Activated CD8-positive, alpha-beta memory T cell treated with anti-CD3 and anti-CD28 coated beads for 36 hours (primary cell): ENCODE results near the gene VWA1. TPM values are rescaled to one million over a fixed set of nuclear protein-coding genes. Genes with fewer than 3 reads are reported as not detected.

Source experiments
- CTCF ChIA-PET: fragments of 350-600 bp; sonication (Branson Sonifier 250); formaldehyde crosslinking; loops from one replicate; lab custom pipeline; 2021; ENCODE audit warnings: antibody characterized with exemption; lab: Charles Lee
- POLR2A ChIA-PET: fragments of 350-600 bp; sonication (Branson Sonifier 250); formaldehyde crosslinking; loops from one replicate; lab custom pipeline; 2021; ENCODE audit warnings: antibody characterized with exemption; lab: Charles Lee
- total RNA-seq, 2 experiments: library from RNA; stranded (reverse); gene quantifications; one replicate each; pipeline ENCODE4 v1.2.3, GENCODE V29; 2021

Gene VWA1
- total RNA-seq, 2 experiments from 2014 or later: 0.89 to 1.2 TPM

DNA sequence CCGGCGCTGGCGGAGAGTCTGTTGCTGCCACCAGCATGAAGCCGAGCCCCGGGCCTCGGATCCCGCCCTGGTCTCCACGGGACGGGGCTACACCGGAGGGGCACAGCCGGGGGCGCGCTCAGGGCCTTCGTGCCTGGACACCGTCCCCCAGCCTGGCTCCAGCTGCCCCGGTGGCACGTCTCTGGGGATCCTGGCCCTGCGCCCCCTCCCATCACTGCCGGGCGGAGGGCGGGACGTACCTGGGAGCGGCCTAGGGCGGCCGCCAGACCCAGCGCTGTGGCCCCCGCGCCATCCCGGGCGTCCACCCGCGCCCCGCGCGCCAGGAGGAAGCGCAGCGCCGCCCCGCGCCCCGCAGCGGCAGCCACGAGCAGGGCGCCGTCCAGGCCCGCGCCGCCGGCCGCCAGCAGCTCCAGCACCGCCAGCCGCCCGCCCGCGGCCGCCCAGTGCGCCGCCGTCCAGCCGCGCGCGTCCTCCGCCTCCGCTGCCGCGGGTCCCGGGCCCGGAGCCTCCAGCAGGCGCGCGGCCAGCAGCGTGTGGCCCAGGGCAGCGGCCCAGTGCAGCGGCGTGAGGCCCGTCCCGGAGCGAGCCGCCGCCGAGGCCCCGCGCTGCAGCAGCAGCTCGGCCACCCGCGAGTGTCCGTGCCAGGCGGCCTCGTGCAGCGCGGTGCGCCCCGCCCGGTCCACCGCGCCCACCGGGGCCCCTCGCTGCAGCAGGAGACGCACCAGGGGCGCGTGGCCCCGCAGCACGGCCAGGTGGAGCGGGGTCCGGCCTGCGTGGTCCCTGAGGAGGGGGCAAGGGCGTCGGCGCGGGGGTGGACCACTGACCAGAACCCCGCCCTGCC, 15.5 kb upstream of the VWA1 start:
- CTCF ChIA-PET: no interaction called here
- POLR2A ChIA-PET: no interaction called here

GRCh38 chr1:1420654-1421141, 14.8 kb upstream of the VWA1 start:
- CTCF ChIA-PET: no interaction called here
- POLR2A ChIA-PET: no interaction called here

GRCh38 chr1:1421147-1421906, 14.2 kb upstream of the VWA1 start, which contains the start of gene ANKRD65:
TSS of gene ANKRD65 (minus strand) at chr1:1421276. CDS start at chr1:1421005, 271 bp downstream.
- POLR2A ChIA-PET: no interaction called here
- CTCF ChIA-PET: no interaction called here

DNA sequence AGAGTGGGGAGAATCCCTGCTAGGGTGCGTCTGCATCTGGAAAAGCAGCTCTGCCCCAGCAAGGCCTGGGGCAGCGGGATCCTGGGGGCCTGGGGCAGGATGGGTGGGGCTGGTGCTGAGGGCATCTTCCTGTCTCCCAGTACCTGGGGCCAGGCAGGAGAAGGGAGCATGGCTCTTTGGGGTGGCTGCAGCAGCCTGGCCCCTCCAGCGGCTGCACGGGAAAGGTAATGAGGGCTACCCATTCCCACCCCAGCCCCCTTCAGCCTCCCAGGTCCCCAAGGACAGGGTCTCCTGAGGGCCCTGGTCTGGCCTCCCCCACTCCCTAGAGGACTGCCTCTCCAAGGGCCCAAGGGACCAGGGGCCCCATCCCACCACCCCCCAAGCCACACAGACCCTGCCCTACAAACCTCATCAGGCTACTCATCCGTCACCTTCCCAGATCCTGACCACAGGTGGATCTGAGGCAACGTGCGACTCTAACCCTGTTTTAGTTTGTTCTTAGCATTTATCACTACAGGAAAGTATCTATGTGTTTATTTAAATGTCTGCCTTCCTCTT, 13.5 kb upstream of the VWA1 start:
- CTCF ChIA-PET: no interaction called here
- POLR2A ChIA-PET: no interaction called here

DNA sequence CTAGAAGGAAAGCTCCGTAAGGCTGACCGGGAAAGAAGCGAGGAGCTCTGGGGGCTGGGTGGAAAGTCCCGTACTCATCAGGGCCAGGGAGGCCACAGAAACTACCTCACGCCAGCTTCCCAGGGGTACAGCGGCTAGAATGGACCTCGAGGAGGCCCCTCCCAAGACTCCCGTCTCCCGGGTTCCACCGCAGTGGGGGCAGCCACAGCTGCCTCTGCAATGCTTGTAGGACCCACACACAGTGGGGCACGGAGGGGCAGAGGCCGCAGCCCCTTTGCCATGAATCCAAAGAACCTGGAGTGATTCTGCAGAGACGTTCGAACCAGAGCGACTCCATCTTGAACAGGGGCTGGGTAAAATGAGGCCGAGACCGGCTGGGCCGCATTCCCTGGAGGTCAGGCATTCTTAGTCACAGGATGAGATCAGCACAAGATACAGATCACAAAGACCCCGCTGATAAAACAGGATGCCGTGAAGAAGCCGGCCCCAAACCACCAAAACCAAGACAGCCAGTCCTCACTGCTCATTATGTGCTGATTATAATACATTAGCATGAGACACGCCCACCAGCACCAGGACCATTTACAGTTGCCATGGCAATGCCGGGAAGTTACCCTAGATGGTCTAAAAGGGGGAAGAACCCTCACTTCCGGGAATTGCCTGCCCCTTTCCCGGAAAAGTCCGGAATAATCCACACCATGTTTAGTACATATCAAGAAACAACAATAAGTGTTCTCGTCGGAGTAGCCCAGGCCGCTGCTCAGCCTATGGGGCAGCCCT, 12.8 kb upstream of the VWA1 start:
- ChIA-PET CTCF (no interaction called here), POLR2A (no interaction called here)

- ChIA-PET POLR2A (no interaction called here), CTCF (no interaction called here)
These were observed 12.3 kb upstream of the VWA1 start for GRCh38 chr1:1423245-1423597.

DNA sequence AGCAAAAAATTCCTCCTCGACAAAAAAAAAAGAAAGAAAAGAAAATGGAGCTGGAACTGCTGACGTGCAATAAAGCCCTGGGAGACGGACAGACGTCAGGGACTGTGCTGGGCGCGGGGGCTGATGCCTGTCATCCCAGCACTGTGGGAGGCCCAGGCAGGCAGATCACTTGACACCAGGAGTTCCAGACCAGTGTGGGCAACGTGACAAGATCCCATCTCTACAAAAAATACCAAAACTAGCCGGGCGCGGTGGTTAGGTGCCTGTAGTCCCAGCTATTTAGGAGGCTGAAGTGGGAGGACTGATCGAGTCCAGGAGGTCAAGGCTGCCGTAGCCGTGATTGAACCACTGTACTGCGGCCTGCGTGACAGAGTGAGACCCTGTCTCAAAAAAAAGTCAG, 10.8 kb upstream of the VWA1 start:
- CTCF ChIA-PET: interaction anchor here (0.7 kb wide), 1 partner anchor 484 kb away, joined by 3 read pairs; no protein-coding TSS in a partner anchor
- POLR2A ChIA-PET: no interaction called here

DNA sequence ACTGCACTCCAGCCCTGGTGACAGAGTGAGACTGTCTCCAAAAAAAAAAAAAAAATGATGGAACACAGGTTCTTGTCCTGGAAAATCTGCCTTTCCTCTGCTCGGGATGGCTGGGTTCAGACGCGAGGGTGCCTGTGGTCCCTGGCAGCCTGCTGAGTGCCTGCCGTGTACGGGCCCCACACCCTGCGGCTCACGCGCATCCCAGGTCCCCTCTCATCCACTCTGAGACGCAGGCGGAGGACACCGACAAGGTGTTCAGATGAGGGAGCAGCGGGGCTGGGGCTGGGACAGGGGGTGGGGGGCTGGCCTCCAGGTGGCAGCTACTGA, 10.1 kb upstream of the VWA1 start:
- POLR2A ChIA-PET: no interaction called here

DNA sequence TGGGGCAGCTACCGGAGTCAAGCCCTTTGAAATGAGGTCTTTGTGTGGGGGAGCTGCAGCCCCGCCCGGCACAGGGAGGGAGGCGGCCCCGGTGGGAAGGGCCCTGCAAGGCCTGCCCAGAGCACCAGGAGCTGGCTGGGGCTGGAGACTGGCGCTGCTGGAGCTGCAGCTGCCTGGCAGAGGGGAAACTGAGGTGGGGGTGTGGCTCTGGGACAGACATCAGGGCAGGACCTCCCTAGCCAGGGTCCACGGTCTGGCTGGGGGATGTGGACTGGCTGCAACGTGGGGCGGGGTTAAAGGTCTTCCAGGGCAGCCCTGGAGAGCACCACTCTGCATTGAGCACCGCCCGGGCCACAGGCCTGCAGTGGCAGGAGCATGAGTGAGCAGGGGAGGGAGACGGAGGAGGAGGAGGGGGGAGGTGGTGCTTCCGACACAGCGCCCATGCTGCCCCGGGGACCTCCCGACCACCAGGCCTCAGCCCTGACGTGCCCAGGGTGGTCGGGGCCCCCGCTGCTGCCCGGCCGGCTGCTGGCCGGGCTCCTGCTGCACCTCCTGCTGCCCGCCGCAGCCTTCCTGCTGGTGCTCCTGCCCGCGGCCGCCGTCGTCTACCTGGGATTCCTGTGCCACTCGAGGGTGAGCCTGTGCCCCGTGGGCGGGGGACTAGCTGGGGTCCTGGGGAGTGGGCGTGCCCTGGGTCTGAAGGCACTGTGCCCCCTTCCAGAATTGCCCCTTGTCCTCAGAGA, 9.6 kb upstream of the VWA1 start:
- ChIA-PET POLR2A (no interaction called here), CTCF (no interaction called here)

More for the DNA sequence above, 10.1 kb upstream of the VWA1 start:
- CTCF ChIA-PET: interaction anchor here (0.7 kb wide), 1 partner anchor 484 kb away, joined by 3 read pairs; no protein-coding TSS in a partner anchor

- CTCF ChIA-PET: no interaction called here
- POLR2A ChIA-PET: no interaction called here
These were observed 8.9 kb upstream of the VWA1 start for GRCh38 chr1:1426496-1427105.

DNA sequence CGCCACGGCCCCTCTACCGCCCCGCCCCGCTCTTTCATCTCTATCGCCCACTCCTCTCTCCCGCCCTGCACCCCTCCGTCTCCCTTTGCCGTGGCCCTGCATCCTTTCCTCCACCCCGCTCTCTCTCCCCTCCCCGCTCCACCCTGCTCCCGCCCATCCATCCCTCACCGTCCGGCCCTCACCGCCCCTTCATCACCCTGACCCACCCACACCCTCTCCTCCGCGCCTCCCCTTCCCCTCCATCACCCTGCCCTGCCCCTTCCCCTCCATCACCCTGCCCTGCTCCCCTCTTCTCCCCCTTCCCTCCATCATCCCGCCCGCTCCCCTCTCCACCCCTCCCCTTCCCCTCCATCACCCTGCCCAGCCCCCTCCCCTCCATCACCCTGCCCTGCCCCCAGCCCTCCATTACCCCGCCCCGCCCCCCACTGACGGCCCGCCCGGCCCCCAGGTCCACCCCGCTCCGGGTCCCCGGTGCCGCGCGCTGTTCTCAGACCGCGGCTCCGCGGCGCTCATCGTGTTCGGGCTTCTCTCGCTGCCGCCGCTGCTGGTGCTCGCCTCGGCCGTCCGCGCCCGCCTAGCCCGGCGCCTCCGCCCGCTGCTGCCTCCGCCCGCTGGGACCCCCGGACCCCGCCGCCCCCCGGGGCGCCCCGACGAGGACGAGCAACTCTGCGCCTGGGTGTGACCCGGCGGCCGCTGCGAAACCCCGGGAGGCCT, 8.2 kb upstream of the VWA1 start:
- ChIA-PET CTCF (no interaction called here), POLR2A (no interaction called here)

DNA sequence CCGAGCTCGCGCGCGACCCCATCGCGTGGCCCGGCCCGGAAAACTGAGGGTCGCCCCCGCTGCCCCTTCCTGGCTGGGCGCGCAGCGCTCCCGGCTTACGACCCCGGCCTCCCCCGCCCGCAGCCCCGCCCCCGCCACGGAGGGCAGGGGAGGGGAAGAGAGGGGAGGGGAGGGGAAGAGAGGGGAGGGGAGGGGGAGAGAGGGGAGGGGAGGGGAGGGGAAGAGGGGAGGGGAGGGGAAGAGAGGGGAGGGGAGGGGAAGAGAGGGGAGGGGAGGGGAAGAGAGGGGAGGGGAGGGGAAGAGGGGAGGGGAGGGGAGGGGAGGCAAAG, 7.7 kb upstream of the VWA1 start:
- CTCF ChIA-PET: interaction anchor here (0.6 to 1.2 kb wide), 2 partner anchors 14 to 21 kb away, joined by 4 read pairs; no protein-coding TSS in a partner anchor
- POLR2A ChIA-PET: no interaction called here

DNA sequence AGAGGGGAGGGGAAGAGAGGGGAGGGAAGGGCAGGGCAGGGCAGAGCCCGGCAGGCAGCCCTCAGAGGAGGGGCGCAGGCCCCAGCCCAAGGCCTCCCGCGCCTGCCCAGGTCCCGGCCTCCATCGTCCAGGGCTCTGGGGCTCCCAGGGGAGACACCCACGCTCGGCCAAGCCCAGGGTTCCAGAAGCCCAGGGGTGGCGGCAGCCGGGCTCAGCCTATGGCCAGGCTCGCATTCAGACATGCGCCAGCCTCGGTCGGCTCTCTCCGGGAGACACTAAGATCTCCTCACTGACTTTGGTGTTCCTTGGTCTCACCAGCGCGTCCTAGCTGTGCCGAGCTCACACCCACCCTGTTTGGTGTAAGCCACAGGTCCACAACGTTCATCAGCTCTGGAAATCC, 7.3 kb upstream of the VWA1 start:
- POLR2A ChIA-PET: no interaction called here
- CTCF ChIA-PET: interaction anchor here (0.6 to 1.2 kb wide), 3 partner anchors 12 to 21 kb away, joined by 3 to 4 read pairs (median 4); no protein-coding TSS in a partner anchor

- CTCF ChIA-PET: interaction anchor here (1.0 to 1.2 kb wide), 2 partner anchors 11 to 13 kb away, joined by 3 to 4 read pairs; no protein-coding TSS in a partner anchor
- POLR2A ChIA-PET: interaction anchor here (0.6 kb wide), 1 partner anchor 229 kb away, joined by 4 read pairs; no protein-coding TSS in a partner anchor
These were observed 6.5 kb upstream of the VWA1 start for GRCh38 chr1:1428967-1429366.

DNA sequence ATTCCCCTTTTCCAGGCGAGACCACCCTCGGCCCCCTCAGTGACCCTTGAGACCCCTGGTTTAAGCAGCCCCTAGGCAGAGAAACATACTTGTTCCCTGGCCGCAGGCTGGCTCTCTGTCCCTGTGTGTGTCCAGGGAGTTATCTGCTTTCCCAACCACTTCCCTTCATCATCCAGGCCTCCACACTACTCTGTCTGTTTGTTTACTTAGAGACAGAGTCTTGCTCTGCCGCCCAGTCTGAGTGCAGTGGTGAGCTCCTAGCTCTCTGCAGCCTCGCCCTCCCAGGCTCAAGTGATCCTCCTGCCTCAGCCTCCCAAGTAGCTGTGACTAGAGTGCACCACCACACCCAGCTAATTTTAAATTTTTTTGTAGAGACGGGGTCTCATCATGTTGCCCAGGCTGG, 5.8 kb upstream of the VWA1 start:
- ChIA-PET POLR2A (no interaction called here), CTCF (interaction anchor here (0.7 kb wide), 1 partner anchor 337 kb away, joined by 3 read pairs; no protein-coding TSS in a partner anchor)

DNA sequence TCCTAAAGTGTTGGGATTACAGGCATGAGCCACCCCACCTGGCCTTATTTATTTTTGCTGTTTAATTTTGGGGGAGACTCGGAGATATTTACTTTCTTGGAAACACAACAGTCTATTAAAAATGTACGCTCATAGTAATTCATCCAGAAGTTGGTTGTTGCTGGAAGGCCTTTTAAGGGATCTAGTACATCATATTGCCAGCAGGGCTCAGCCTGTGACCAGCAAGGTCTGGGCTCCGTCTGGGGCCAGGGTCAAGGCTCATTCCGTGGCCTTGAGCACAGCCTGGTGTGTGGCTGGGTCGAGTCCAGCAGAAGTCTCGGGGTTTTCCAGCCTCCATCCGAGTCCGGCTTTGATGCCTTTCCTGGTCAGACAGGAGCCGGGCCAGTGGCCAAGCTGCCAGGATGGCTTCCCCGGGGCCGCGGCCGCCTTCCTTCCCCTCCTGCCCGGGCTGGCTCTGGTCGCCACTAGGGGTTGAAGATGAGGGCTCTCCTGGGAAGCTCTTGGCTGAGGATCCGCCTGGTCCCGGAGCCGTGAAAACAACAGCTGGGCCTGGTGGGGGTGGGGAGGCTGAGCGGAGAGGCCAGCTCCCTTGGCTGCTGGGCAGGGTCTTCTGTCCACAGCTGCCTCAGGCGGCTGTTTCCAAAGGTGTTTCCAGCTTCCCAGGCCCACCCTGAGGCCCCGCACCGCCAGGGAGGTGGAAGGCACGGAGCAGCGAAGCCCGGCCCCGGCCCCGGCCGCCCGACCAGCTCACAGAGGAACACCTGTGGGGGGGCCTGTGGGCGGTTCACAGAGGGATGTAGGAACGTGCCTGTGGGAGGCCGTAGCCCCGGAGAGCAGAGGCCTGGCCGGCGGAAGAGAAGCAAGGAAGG, 5.1 kb upstream of the VWA1 start:
- POLR2A ChIA-PET: no interaction called here

More for the DNA sequence above, 5.1 kb upstream of the VWA1 start:
- CTCF ChIA-PET: interaction anchor here (0.7 kb wide), 1 partner anchor 338 kb away, joined by 3 read pairs; no protein-coding TSS in a partner anchor
